Astrocyte (in vitro differentiated cells and primary cell): Measurements from ENCODE around the gene C5orf63.

Source experiments
- CTCF ChIP-seq: IDR thresholded peaks from 2 replicates; pipeline ENCODE4 v1.5.1; 2011; ENCODE audit warnings: low read depth, mild to moderate bottlenecking, inconsistent platforms, low read length, moderate library complexity; ENCODE audit not compliant: insufficient read depth
- EZH2 ChIP-seq: IDR thresholded peaks from 2 replicates; pipeline ENCODE4 v1.6.1; 2012; ENCODE audit warnings: mild to moderate bottlenecking, low read length, inconsistent platforms; ENCODE audit not compliant: insufficient read depth

- TF ChIP-seq CTCF (no peak), EZH2 (no peak)
These were observed 48.5 kb downstream of the C5orf63 start for GRCh38 chr5:127024821-127025220.
